Prostate gland (tissue), 2 donors: ENCODE measurements around the gene FZD10.

Experiments used
- CTCF ChIP-seq, 4 experiments: fragments of 200-600 bp in 2 of 4; fragments of 450-650 bp in 2 of 4; sonication (generic) in 2 of 4; IDR thresholded peaks; 1 replicate in 3 of 4; 2 replicates in 1 of 4; pipeline ENCODE4 v1.5.1; 2016 to 2019; ENCODE audit warnings: antibody characterized with exemption in 4 of 4, mild to moderate bottlenecking in 2 of 4, moderate library complexity in 2 of 4
- POLR2A ChIP-seq: fragments of 450-650 bp; IDR thresholded peaks from one replicate; pipeline ENCODE4 v1.6.1; 2016; ENCODE audit warnings: antibody characterized with exemption, mild to moderate bottlenecking
- POLR2AphosphoS5 ChIP-seq: sonication (generic); formaldehyde crosslinking; IDR thresholded peaks from one replicate; pipeline ENCODE4 v1.6.1; 2017; ENCODE audit warnings: antibody characterized with exemption

GRCh38 chr12:130194154-130194553 lies 31.9 kb downstream of the FZD10 start:
- TF ChIP-seq POLR2AphosphoS5 = no peak
- TF ChIP-seq CTCF (IDR thresholded peaks at IDR 0.05) = no peak
- TF ChIP-seq POLR2A = no peak
